ENCODE results near the gene HMX2. TPM values are rescaled to one million over a fixed set of nuclear protein-coding genes. Genes with fewer than 3 reads are reported as not detected.
"Not testable (repeated sequence)": the region's sequence is repeated elsewhere in the genome, so short reads cannot be mapped to it uniquely, and the experiment has no call there.

The HMX2 gene
- total and polyA plus RNA-seq, 7 experiments from 2014 or later = 0.14 to 0.24 TPM; not detected in 5

DNA sequence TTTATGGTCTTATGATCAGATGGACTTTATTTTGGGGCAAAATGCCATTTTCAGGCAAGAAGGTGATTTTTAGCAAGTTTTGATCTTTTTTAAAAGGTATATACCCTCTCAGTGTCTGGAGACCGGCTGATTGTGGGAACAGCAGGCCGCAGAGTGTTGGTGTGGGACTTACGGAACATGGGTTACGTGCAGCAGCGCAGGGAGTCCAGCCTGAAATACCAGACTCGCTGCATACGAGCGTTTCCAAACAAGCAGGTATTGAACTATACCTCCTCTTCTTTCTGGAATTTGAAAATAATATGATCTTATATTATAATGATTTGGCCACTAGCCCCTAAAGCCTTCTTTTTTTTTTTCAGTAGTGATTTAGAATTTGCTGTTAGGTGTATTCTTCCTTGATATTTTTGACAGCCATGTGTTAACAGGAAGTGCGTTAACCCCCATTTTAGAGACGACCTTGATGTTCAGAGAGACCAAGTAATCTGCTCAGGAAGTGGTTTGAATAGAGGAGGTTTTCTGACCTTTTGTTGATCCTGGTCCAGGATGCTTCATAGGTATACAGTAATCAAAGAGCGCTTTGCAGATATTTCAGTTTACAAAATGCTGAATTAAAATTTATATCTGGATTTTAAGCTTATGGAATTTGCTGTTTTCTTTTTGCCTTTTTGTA is 12.5 kb downstream of the HMX2 start:
- POLR2A ChIA-PET = interaction anchor here (0.6 to 4.3 kb wide), 4 partner anchors 10 to 197 kb away, joined by 3 to 16 read pairs (median 3); no protein-coding TSS in a partner anchor
- ATAC-seq (peak; percentile 93), DNase-seq (peak in 7 of 9 donors; percentile 49 to 80 (median 73))
- Histone ChIP-seq H3K4me3 (ENCODE audit: low read length) (peak overlapping the region; percentile 25), H3K27me3 (ENCODE audit: control insufficient read depth in 2 of 2, insufficient read depth in 2 of 2, low read length in 2 of 2) (no peaks in the 10 kb centered on the region), H3K4me1 (ENCODE audit: control insufficient read depth in 2 of 2, insufficient read depth in 2 of 2, low read length in 2 of 2) (peaks cover 40 to 58% of the 10 kb centered on the region in 2 donors), H3K27ac (ENCODE audit: low read depth, low read length) (peak overlapping the region; percentile 46), H3K36me3 (ENCODE audit: control insufficient read depth in 2 of 3, insufficient read depth in 3 of 3, low read length in 3 of 3) (peaks cover 31 to 55% (median 42%) of the 10 kb centered on the region in 3 experiments), H3K9me3 (ENCODE audit: control insufficient read depth in 2 of 3, low read length in 3 of 3) (no peaks in the 10 kb centered on the region)
- CTCF ChIA-PET = interaction anchor here (1.0 to 1.1 kb wide), 2 partner anchors 13 to 87 kb away, joined by 3 to 5 read pairs; no protein-coding TSS in a partner anchor
- H3K36me3 Mint-ChIP-seq = peaks cover 7 to 55% (median 47%) of the 10 kb centered on the region in 5 donors
- no peaks in the 10 kb centered on the region for H3K27me3 Mint-ChIP-seq
- intact Hi-C loops (cut with micrococcal nuclease) = loop anchor here in 1 of 2 donors (1.0 kb wide), 1 partner anchor 81 kb away; no protein-coding TSS in a partner anchor
- no peaks in the 10 kb centered on the region for H3K9me3 Mint-ChIP-seq
- peaks cover 33 to 87% (median 78%) of the 10 kb centered on the region in 7 donors for H3K4me1 Mint-ChIP-seq
- peak overlapping the region; percentile 73 to 90 (median 78) for H3K27ac Mint-ChIP-seq
- peak overlapping the region; percentile 59 to 93 (median 71) for H3K4me3 Mint-ChIP-seq

DNA sequence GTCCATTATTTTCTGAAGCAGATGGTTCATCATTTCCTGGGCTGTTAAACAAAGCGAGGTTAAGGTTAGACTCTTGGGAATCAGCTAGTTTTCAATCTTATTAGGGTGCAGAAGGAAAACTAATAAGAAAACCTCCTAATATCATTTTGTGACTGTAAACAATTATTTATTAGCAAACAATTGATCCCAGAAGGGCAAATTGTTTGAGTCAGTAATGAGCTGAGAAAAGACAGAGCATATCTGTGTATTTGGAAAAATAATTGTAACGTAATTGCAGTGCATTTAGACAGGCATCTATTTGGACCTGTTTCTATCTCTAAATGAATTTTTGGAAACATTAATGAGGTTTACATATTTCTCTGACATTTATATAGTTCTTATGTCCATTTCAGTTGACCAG is 16.4 kb downstream of the HMX2 start:
- intact Hi-C loops (cut with micrococcal nuclease) = no loop called here
- Histone ChIP-seq H3K9me3 (ENCODE audit: control insufficient read depth in 2 of 3, low read length in 3 of 3) (no peaks in the 10 kb centered on the region), H3K27me3 (ENCODE audit: control insufficient read depth in 2 of 2, insufficient read depth in 2 of 2, low read length in 2 of 2) (no peaks in the 10 kb centered on the region), H3K4me1 (ENCODE audit: control insufficient read depth in 2 of 2, insufficient read depth in 2 of 2, low read length in 2 of 2) (peaks cover 24 to 26% of the 10 kb centered on the region in 2 donors), H3K27ac (ENCODE audit: low read depth, low read length) (no peak overlapping the region), H3K4me3 (ENCODE audit: low read length) (no peak overlapping the region), H3K36me3 (ENCODE audit: control insufficient read depth in 2 of 3, insufficient read depth in 3 of 3, low read length in 3 of 3) (peaks cover 38 to 61% (median 42%) of the 10 kb centered on the region in 3 experiments)
- Mint-ChIP-seq H3K4me1 (peaks cover 15 to 65% (median 53%) of the 10 kb centered on the region in 7 donors), H3K4me3 (no peak overlapping the region), H3K27me3 (no peaks in the 10 kb centered on the region), H3K36me3 (peaks cover 3 to 60% (median 33%) of the 10 kb centered on the region in 5 donors), H3K27ac (no peak overlapping the region), H3K9me3 (no peaks in the 10 kb centered on the region)
- DNase-seq = no peak
- ChIA-PET CTCF (no interaction called here), POLR2A (interaction anchor here (0.6 to 2.8 kb wide), 2 partner anchors 10 to 1551 kb away, joined by 3 to 8 read pairs; partner anchors contain the start of gene BUB3)
- ATAC-seq = no peak

DNA sequence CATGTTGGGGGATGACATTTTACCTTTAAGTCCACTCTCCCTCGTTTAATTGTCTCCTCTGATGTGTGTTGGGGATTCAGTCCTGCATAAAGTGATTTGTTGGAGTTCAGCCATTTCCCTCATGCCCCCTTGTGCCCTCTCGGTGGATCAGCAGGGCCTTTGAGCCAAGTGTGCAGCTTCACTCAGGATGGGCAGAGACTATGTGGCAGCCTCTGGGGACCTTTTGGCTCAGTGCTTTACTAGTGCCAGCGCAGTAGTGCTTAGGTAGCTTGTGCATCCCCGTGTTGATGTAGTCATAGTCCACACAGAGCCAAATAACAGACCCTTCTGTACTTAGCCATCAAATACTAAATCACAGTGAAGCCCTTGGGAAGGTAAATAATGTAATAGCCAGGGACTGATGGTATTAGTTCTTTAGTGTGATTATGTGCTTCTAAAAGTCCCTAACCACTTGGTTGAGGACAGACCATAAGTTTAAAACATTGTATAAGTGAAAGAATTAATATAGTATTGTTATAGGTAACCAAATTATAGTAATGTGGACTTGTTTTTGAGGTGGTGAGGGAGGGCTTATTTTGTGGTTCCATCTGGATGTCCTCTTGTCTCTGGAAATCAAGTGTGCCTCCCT is 17.6 kb downstream of the HMX2 start:
- Mint-ChIP-seq H3K4me1 (peaks cover 8 to 56% (median 40%) of the 10 kb centered on the region in 7 donors), H3K4me3 (no peak overlapping the region), H3K27ac (peak overlapping the region in 4 of 9 donors; percentile 14 to 50 (median 35)), H3K27me3 (no peaks in the 10 kb centered on the region), H3K36me3 (peaks cover 3 to 65% (median 33%) of the 10 kb centered on the region in 5 donors), H3K9me3 (no peaks in the 10 kb centered on the region)
- POLR2A ChIA-PET = no interaction called here
- Histone ChIP-seq H3K4me3 (ENCODE audit: low read length) (no peak overlapping the region), H3K36me3 (ENCODE audit: control insufficient read depth in 2 of 3, insufficient read depth in 3 of 3, low read length in 3 of 3) (peaks cover 38 to 65% (median 42%) of the 10 kb centered on the region in 3 experiments), H3K27ac (ENCODE audit: low read depth, low read length) (no peak overlapping the region), H3K9me3 (ENCODE audit: control insufficient read depth in 2 of 3, low read length in 3 of 3) (no peaks in the 10 kb centered on the region), H3K27me3 (ENCODE audit: control insufficient read depth in 2 of 2, insufficient read depth in 2 of 2, low read length in 2 of 2) (no peaks in the 10 kb centered on the region), H3K4me1 (ENCODE audit: control insufficient read depth in 2 of 2, insufficient read depth in 2 of 2, low read length in 2 of 2) (peaks cover 13 to 16% of the 10 kb centered on the region in 2 donors)
- CTCF ChIA-PET = no interaction called here
- intact Hi-C loops (cut with micrococcal nuclease) = no loop called here
- ATAC-seq (no peak), DNase-seq (no peak)

- Histone ChIP-seq H3K4me1 (ENCODE audit: control insufficient read depth in 2 of 2, insufficient read depth in 2 of 2, low read length in 2 of 2) (peaks cover 5 to 8% of the 10 kb centered on the region in 2 donors), H3K27ac (ENCODE audit: low read depth, low read length) (no peak overlapping the region), H3K27me3 (ENCODE audit: control insufficient read depth in 2 of 2, insufficient read depth in 2 of 2, low read length in 2 of 2) (no peaks in the 10 kb centered on the region), H3K4me3 (ENCODE audit: low read length) (no peak overlapping the region), H3K9me3 (ENCODE audit: control insufficient read depth in 2 of 3, low read length in 3 of 3) (no peaks in the 10 kb centered on the region), H3K36me3 (ENCODE audit: control insufficient read depth in 2 of 3, insufficient read depth in 3 of 3, low read length in 3 of 3) (peaks cover 37 to 64% (median 40%) of the 10 kb centered on the region in 3 experiments)
- ChIA-PET CTCF (no interaction called here), POLR2A (no interaction called here)
- Mint-ChIP-seq H3K27me3 (no peaks in the 10 kb centered on the region), H3K27ac (peak overlapping the region in 1 of 9 donors; percentile 6), H3K4me1 (peaks cover 6 to 46% (median 31%) of the 10 kb centered on the region in 7 donors), H3K9me3 (no peaks in the 10 kb centered on the region), H3K4me3 (no peak overlapping the region), H3K36me3 (peaks cover 3 to 68% (median 30%) of the 10 kb centered on the region in 5 donors)
- DNase-seq (no peak), ATAC-seq (no peak)
- intact Hi-C loops (cut with micrococcal nuclease) = no loop called here
Measured at GRCh38 chr10:123166618-123167017, 18.7 kb downstream of the HMX2 start.

DNA sequence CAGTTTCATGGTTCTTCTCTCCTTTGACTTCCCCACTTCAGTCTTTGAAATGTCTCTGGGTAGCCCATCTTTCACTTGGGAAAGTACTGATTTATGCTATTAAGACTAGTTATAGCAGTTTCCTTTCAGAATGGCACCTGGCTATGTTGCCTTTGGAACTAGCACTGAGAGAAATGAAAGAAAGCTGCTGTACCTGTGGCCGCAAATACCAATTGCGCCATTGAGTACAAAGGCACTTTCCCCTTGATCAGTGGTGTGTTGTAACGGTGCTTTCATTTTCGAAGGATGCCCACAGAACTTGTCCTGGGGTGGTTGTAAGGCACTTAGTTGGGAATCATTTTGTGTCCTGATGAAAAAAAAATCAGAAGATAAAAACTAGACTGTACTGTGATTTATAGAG is 23.0 kb downstream of the HMX2 start:
- POLR2A ChIA-PET = no interaction called here

DNA sequence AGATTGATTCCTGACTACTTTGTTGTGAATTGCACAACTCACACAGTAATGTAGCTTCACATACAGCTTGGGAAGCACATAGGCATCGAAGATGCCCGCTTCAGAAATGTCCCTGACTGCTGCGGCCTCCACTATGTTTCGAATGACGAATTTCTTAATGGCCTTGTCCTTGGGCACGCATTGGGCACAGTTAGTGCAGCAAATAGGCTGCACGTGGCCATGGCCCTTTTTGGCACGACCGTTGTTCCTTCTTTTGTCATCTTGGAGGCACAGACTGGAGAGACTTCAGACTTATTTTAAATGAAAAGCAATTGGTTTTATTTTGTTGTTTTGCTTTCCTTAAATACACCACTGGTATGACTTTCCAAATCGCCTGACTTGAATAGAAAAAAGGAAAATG is 23.7 kb downstream of the HMX2 start:
- H3K9me3 Mint-ChIP-seq; CTCF ChIA-PET; intact Hi-C loops (cut with micrococcal nuclease); H3K4me1 ChIP-seq (ENCODE audit: control insufficient read depth in 2 of 2, insufficient read depth in 2 of 2, low read length in 2 of 2); H3K27me3 ChIP-seq (ENCODE audit: control insufficient read depth in 2 of 2, insufficient read depth in 2 of 2, low read length in 2 of 2); DNase-seq; H3K4me3 Mint-ChIP-seq; H3K27ac Mint-ChIP-seq; H3K27ac ChIP-seq (ENCODE audit: low read depth, low read length); H3K27me3 Mint-ChIP-seq; H3K4me3 ChIP-seq (ENCODE audit: low read length); ATAC-seq; H3K9me3 ChIP-seq (ENCODE audit: control insufficient read depth in 2 of 3, low read length in 3 of 3): not testable (repeated sequence)
- peaks cover 0 to 30% (median 7%) of the 10 kb centered on the region in 3 experiments for H3K36me3 ChIP-seq (ENCODE audit: control insufficient read depth in 2 of 3, insufficient read depth in 3 of 3, low read length in 3 of 3)
- peaks cover 10 to 69% (median 51%) of the 10 kb centered on the region in 5 donors for H3K36me3 Mint-ChIP-seq
- peaks cover 0 to 27% (median 11%) of the 10 kb centered on the region in 7 donors for H3K4me1 Mint-ChIP-seq
- POLR2A ChIA-PET = interaction anchor here (0.6 kb wide), 1 partner anchor 13 kb away, joined by 3 read pairs; no protein-coding TSS in a partner anchor

More for the DNA sequence above, 23.0 kb downstream of the HMX2 start:
- CTCF ChIA-PET = no interaction called here
- intact Hi-C loops (cut with micrococcal nuclease) = no loop called here
- Mint-ChIP-seq H3K4me3 (no peak overlapping the region), H3K36me3 (peaks cover 5 to 68% (median 45%) of the 10 kb centered on the region in 5 donors), H3K4me1 (peaks cover 0 to 32% (median 15%) of the 10 kb centered on the region in 7 donors), H3K9me3 (no peaks in the 10 kb centered on the region), H3K27ac (no peak overlapping the region), H3K27me3 (no peaks in the 10 kb centered on the region)
- ATAC-seq (no peak), DNase-seq (no peak)
- H3K4me3 ChIP-seq (ENCODE audit: low read length) = no peak overlapping the region
- H3K36me3 ChIP-seq (ENCODE audit: control insufficient read depth in 2 of 3, insufficient read depth in 3 of 3, low read length in 3 of 3) = peaks cover 2 to 31% (median 9%) of the 10 kb centered on the region in 3 experiments
- H3K27ac ChIP-seq (ENCODE audit: low read depth, low read length) = no peak overlapping the region
- no peaks in the 10 kb centered on the region for H3K27me3 ChIP-seq (ENCODE audit: control insufficient read depth in 2 of 2, insufficient read depth in 2 of 2, low read length in 2 of 2)
- no peaks in the 10 kb centered on the region for H3K4me1 ChIP-seq (ENCODE audit: control insufficient read depth in 2 of 2, insufficient read depth in 2 of 2, low read length in 2 of 2)
- no peaks in the 10 kb centered on the region for H3K9me3 ChIP-seq (ENCODE audit: control insufficient read depth in 2 of 3, low read length in 3 of 3)

All from naive thymus-derived CD4-positive, alpha-beta T cell (primary cell).